Common myeloid progenitor, CD34-positive (primary cell): Measurements from ENCODE around the gene FILIP1.

Experiments
- CTCF ChIA-PET: fragments of 350-600 bp; sonication (Branson Sonifier 250); formaldehyde crosslinking; loops from one replicate; lab custom pipeline; 2021; ENCODE audit warnings: antibody characterized with exemption; lab: Charles Lee
- POLR2A ChIA-PET: fragments of 350-600 bp; sonication (Branson Sonifier 250); formaldehyde crosslinking; loops from one replicate; lab custom pipeline; 2021; ENCODE audit warnings: antibody characterized with exemption; lab: Charles Lee
- DNase-seq, 3 donors: peaks; one replicate each; pipeline versions ENCODE4 v3.0.0 to v3.0.0-alpha.2; 2013
- H3K27ac ChIP-seq, 2 experiments: 1 replicate in 1 of 2; 2 replicates in 1 of 2; pipeline ENCODE4 v1.7.0; 2013; ENCODE audit warnings: inconsistent platforms in 2 of 2, low read length in 2 of 2, mild to moderate bottlenecking in 2 of 2, low read depth in 1 of 2, moderate library complexity in 1 of 2; ENCODE audit not compliant: severe bottlenecking in 2 of 2, insufficient read depth in 1 of 2, poor library complexity in 1 of 2
- H3K27me3 ChIP-seq, 5 experiments: replicated peaks in 2 of 5; 1 replicate in 3 of 5; 2 replicates in 2 of 5; pipeline versions ENCODE4 v1.6.1 to v1.7.0; 2013; ENCODE audit warnings: low read length in 4 of 5, mild to moderate bottlenecking in 2 of 5, moderate library complexity in 2 of 5, inconsistent platforms in 1 of 5; ENCODE audit not compliant: insufficient read depth in 5 of 5, control insufficient read depth in 4 of 5
- H3K36me3 ChIP-seq, 4 experiments: 1 replicate in 2 of 4; 2 replicates in 2 of 4; pipeline versions ENCODE4 v1.6.1 to v1.7.0; 2013; ENCODE audit warnings: low read length in 3 of 4, control low read depth in 1 of 4, mild to moderate bottlenecking in 1 of 4; ENCODE audit not compliant: control insufficient read depth in 4 of 4, insufficient read depth in 4 of 4
- H3K4me1 ChIP-seq, 4 experiments: 1 replicate in 3 of 4; 2 replicates in 1 of 4; pipeline versions ENCODE4 v1.6.1 to v1.7.1; 2013; ENCODE audit warnings: low read length in 3 of 4, mild to moderate bottlenecking in 3 of 4, control low read depth in 1 of 4, inconsistent platforms in 1 of 4, moderate library complexity in 1 of 4; ENCODE audit not compliant: control insufficient read depth in 4 of 4, insufficient read depth in 4 of 4; ENCODE audit errors: control extremely low read depth in 1 of 4
- H3K4me3 ChIP-seq, 7 experiments: 1 replicate in 4 of 7; 2 replicates in 3 of 7; pipeline versions ENCODE4 v1.5.1 to v1.7.0; 2013; ENCODE audit warnings: mild to moderate bottlenecking in 7 of 7, low read length in 6 of 7, moderate library complexity in 6 of 7, inconsistent platforms in 2 of 7, low read depth in 2 of 7, control low read depth in 1 of 7; ENCODE audit not compliant: insufficient read depth in 4 of 7, control insufficient read depth in 1 of 7; ENCODE audit errors: extremely low read depth in 1 of 7
- H3K9me3 ChIP-seq, 5 experiments: 1 replicate in 4 of 5; 2 replicates in 1 of 5; pipeline versions ENCODE4 v1.6.1 to v1.7.1; 2013; ENCODE audit warnings: low read length in 4 of 5, mild to moderate bottlenecking in 2 of 5, inconsistent platforms in 1 of 5, low read depth in 1 of 5, moderate library complexity in 1 of 5; ENCODE audit not compliant: control insufficient read depth in 4 of 5, insufficient read depth in 2 of 5; ENCODE audit errors: control extremely low read depth in 1 of 5
- WGBS: methylation state at CpG from one replicate; pipeline ENCODE4 v1.1.5; 2013; ENCODE audit not compliant: insufficient coverage; 5-methylcytosine and 5-hydroxymethylcytosine counted together

The FILIP1 gene

DNA sequence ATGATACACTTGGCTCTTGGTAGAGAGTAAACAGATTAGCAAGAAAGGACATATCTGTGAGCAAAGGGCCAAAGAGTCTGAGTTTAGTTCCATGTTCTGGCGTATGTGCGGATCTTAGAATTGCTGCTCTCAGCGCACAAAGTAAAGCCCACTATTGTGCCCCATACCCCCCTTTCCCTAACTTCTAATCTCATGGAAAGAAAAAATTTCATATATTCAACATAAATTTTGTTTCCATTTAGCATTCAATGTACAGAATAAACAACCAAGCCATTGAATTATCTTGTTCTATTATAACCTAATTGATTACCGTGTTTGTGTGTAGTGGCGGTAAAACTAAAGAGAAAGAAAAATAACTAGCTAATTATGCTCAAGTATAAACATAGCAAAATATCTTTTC, 30.5 kb downstream of the FILIP1 start:
- 96% methylated on average over 3 of the region's 5 CpGs for WGBS

GRCh38 chr6:75460681-75461080, 32.9 kb downstream of the FILIP1 start:
- POLR2A ChIA-PET: no interaction called here
- Histone ChIP-seq H3K4me3 (no peak overlapping the region), H3K36me3 (no peaks in the 10 kb centered on the region), H3K27ac (no peak overlapping the region), H3K27me3 (peaks cover 0 to 2% (median 0%) of the 10 kb centered on the region in 5 experiments), H3K4me1 (no peaks in the 10 kb centered on the region), H3K9me3 (no peaks in the 10 kb centered on the region)
- DNase-seq: no peak
- CTCF ChIA-PET: no interaction called here
- WGBS: no CpG with 5 or more reads among the region's 2 CpGs

More for the DNA sequence above, 30.5 kb downstream of the FILIP1 start:
- Histone ChIP-seq H3K36me3 (no peaks in the 10 kb centered on the region), H3K4me1 (no peaks in the 10 kb centered on the region), H3K9me3 (peaks cover 0 to 2% (median 0%) of the 10 kb centered on the region in 5 experiments), H3K27ac (no peak overlapping the region), H3K27me3 (peaks cover 0 to 2% (median 0%) of the 10 kb centered on the region in 5 experiments), H3K4me3 (no peak overlapping the region)
- CTCF ChIA-PET: no interaction called here
- DNase-seq: no peak
- POLR2A ChIA-PET: no interaction called here

- Histone ChIP-seq H3K4me3 (no peak overlapping the region), H3K36me3 (no peaks in the 10 kb centered on the region), H3K27me3 (peaks cover 0 to 2% (median 0%) of the 10 kb centered on the region in 5 experiments), H3K9me3 (no peaks in the 10 kb centered on the region), H3K27ac (no peak overlapping the region), H3K4me1 (no peaks in the 10 kb centered on the region)
- 96% methylated on average over 3 of the region's 4 CpGs for WGBS
- ChIA-PET CTCF (interaction anchor here (0.8 kb wide), 1 partner anchor 8 kb away, joined by 3 read pairs; no protein-coding TSS in a partner anchor), POLR2A (no interaction called here)
- no peak for DNase-seq
Observed at GRCh38 chr6:75458895-75459294, 34.7 kb downstream of the FILIP1 start.

DNA sequence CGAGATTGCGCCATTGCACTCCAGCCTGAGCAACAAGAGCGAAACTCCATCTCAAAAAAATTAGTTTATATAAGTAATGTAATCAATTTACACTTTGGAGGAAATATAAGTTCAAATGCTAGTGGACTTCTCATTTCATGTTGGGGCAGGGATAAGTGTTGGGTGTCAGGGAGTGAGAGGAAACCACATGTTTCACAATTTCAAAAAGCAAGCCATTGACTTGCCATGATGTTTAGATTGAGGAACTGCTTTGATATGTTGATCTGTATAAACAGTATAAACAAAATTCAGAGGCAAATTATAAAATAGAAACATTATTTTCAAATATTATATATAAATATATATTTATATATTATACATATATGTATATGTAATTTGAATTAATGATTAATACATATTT, 42.7 kb downstream of the FILIP1 start:
- ChIA-PET CTCF (no interaction called here), POLR2A (no interaction called here)
- Histone ChIP-seq H3K4me1 (no peaks in the 10 kb centered on the region), H3K4me3 (no peak overlapping the region), H3K27me3 (no peaks in the 10 kb centered on the region), H3K9me3 (no peaks in the 10 kb centered on the region), H3K36me3 (no peaks in the 10 kb centered on the region), H3K27ac (no peak overlapping the region)
- WGBS: no CpG with 5 or more reads among the region's 3 CpGs
- no peak for DNase-seq

- DNase-seq: no peak
- WGBS: 93% methylated on average over 3 of the region's 5 CpGs
- no peak overlapping the region for H3K4me3 ChIP-seq
Observed at GRCh38 chr6:75449630-75450206, 43.9 kb downstream of the FILIP1 start.

DNA sequence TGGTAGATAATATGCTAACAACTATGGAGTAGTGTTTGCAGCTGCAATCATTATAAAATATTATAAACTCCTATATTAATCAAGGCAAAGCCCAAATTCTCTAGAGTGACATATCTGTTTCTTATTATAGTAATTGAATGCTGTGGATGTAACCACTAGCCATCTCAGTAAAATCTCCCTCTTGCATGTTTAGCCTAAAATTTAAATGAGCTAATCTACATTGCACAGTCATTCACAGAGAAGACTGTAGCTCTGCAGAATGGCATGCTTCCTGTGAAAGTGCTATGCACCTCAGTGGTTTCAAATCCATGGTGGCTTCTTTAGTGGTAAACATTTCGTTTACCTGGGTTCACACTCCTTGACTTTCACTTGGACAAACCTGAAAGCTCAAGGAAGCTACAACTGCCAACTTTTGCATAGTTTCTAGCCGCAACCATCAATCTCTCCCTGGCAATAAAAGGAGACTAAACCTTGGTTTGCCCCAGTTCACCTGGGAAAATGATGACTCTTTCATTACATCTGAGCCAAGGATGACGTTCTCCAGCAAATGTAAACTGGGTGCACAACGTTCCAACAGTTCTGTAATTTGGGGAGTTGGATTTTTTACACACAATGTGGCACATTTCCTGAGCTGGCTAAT, 47.2 kb downstream of the FILIP1 start:
- H3K36me3 ChIP-seq: no peaks in the 10 kb centered on the region
- no peaks in the 10 kb centered on the region for H3K9me3 ChIP-seq
- WGBS: 93% methylated on average over 4 of the region's 4 CpGs
- ChIA-PET CTCF (no interaction called here), POLR2A (no interaction called here)
- no peak overlapping the region for H3K4me3 ChIP-seq
- no peak overlapping the region for H3K27ac ChIP-seq
- DNase-seq: no peak
- H3K4me1 ChIP-seq: no peaks in the 10 kb centered on the region
- H3K27me3 ChIP-seq: no peaks in the 10 kb centered on the region

More at GRCh38 chr6:75449630-75450206, 43.9 kb downstream of the FILIP1 start:
- CTCF ChIA-PET: interaction anchor here (0.7 kb wide), 1 partner anchor 638 kb away, joined by 3 read pairs; no protein-coding TSS in a partner anchor
- Histone ChIP-seq H3K27ac (no peak overlapping the region), H3K27me3 (no peaks in the 10 kb centered on the region), H3K4me1 (no peaks in the 10 kb centered on the region), H3K36me3 (no peaks in the 10 kb centered on the region), H3K9me3 (no peaks in the 10 kb centered on the region)
- POLR2A ChIA-PET: no interaction called here

- POLR2A ChIA-PET: no interaction called here
- no peak for DNase-seq
- H3K9me3 ChIP-seq: no peaks in the 10 kb centered on the region
- CTCF ChIA-PET: no interaction called here
- H3K4me3 ChIP-seq: no peak overlapping the region
- no peaks in the 10 kb centered on the region for H3K27me3 ChIP-seq
- H3K4me1 ChIP-seq: no peaks in the 10 kb centered on the region
- H3K27ac ChIP-seq: no peak overlapping the region
- no peaks in the 10 kb centered on the region for H3K36me3 ChIP-seq
Observed at GRCh38 chr6:75445738-75446137, 47.9 kb downstream of the FILIP1 start.
